Upper lobe of left lung (tissue), 4 donors: Measurements from ENCODE around the gene CHSY3.

ENCODE experiments used
- EP300 ChIP-seq, 4 donors: sonication (generic); formaldehyde crosslinking; IDR thresholded peaks; one replicate each; pipeline ENCODE4 v1.5.1; 2017; ENCODE audit warnings: antibody characterized with exemption in 4 of 4, control low read depth in 2 of 4
- POLR2A ChIP-seq, 4 donors: fragments of 450-650 bp; IDR thresholded peaks; one replicate each; pipeline ENCODE4 v1.5.1; 2016 to 2017; ENCODE audit warnings: antibody characterized with exemption in 4 of 4, mild to moderate bottlenecking in 2 of 4
- POLR2AphosphoS5 ChIP-seq, 2 donors: sonication (generic); formaldehyde crosslinking; IDR thresholded peaks; one replicate each; pipeline ENCODE4 v1.5.1; 2017; ENCODE audit warnings: antibody characterized with exemption in 2 of 2
- TF ChIP-seq, protein P1 (sequence below), 6 experiments: fragments of 450-650 bp in 4 of 6; fragments of 200-600 bp in 2 of 6; sonication (generic) in 2 of 6; IDR thresholded peaks; one replicate each; pipeline ENCODE4 v1.5.1; 2016 to 2019; ENCODE audit warnings: antibody characterized with exemption in 6 of 6

DNA sequence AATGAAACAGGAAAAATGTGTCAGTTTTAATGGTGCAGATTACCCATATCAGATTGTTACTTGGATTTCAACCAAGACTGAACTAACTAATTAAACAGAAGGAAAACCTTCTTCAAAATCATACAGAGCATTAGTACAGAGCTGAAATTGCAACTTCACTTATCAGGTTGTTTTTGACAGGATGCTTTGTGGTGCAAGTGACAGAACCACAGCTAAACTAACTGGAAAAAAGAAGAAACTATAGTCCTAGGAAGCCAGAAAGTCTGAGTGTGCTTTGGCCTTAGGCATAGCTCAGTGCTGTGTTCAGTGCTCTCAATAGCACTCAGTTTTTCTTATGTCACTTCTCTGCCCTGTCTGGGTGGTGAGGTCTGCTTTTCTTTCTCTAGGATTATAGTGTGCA is 267.4 kb downstream of the CHSY3 start:
- TF ChIP-seq, protein P1, sequence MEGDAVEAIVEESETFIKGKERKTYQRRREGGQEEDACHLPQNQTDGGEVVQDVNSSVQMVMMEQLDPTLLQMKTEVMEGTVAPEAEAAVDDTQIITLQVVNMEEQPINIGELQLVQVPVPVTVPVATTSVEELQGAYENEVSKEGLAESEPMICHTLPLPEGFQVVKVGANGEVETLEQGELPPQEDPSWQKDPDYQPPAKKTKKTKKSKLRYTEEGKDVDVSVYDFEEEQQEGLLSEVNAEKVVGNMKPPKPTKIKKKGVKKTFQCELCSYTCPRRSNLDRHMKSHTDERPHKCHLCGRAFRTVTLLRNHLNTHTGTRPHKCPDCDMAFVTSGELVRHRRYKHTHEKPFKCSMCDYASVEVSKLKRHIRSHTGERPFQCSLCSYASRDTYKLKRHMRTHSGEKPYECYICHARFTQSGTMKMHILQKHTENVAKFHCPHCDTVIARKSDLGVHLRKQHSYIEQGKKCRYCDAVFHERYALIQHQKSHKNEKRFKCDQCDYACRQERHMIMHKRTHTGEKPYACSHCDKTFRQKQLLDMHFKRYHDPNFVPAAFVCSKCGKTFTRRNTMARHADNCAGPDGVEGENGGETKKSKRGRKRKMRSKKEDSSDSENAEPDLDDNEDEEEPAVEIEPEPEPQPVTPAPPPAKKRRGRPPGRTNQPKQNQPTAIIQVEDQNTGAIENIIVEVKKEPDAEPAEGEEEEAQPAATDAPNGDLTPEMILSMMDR (IDR thresholded peaks at IDR 0.05) = no peak
- no peak for TF ChIP-seq POLR2A (IDR thresholded peaks at IDR 0.05)
- no peak for TF ChIP-seq EP300 (IDR thresholded peaks at IDR 0.05)
- TF ChIP-seq POLR2AphosphoS5 (IDR thresholded peaks at IDR 0.05) = no peak
